WI38 (cell line): ENCODE results near the gene ACTN4.
A peak's percentile ranks its signal among the peaks of the same experiment; 100 is the strongest.

ENCODE experiments used
- H3K4me3 ChIP-seq: 2 replicates; pipeline ENCODE4 v1.5.1; 2011; ENCODE audit warnings: low read depth, mild to moderate bottlenecking, control low read depth, low read length
- TF ChIP-seq, protein P1 (sequence below): IDR thresholded peaks from 2 replicates; pipeline ENCODE4 v1.5.1; 2012; ENCODE audit warnings: low read depth, mild to moderate bottlenecking, control low read depth, low read length

ACTN4 gene

DNA sequence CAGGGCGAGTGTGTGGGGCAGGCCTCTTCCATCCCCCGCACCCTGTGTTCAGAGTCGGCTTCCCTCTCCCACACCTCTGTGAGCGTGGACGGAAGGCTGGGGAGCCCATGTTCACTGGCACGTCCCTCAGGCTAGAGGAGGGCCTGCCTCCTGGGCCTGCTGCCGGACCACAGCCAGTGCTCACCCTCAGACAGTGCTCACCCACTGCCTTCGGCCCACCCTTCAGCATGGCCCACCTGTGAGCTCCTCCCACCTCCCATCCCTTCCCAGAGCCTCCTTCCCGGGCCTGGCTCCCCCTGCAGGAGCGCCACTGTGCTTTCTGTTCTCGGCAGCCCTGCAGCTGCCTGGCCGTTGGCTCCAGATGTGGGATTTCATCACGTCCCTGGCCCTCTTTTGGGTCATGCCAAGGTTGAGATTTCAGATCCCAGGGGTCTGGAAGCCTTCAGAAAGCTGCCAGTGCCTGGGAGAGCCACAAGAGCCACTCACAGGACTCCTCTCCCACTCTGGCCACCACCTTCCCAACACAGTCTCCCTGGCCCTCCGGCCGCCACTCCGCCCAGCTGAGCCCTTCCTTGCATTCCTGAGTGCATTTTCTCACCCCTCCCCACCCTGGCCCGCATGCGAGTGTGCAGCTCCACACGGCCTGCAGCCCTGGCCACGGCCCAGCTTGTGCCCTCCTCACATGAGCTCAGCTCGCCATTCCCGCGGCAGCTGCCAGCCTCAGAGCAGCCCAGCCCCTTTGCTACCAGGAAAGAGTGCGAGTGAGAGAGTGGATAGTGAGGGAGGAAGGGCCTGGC, 71.5 kb downstream of the ACTN4 start:
- TF ChIP-seq, protein P1, sequence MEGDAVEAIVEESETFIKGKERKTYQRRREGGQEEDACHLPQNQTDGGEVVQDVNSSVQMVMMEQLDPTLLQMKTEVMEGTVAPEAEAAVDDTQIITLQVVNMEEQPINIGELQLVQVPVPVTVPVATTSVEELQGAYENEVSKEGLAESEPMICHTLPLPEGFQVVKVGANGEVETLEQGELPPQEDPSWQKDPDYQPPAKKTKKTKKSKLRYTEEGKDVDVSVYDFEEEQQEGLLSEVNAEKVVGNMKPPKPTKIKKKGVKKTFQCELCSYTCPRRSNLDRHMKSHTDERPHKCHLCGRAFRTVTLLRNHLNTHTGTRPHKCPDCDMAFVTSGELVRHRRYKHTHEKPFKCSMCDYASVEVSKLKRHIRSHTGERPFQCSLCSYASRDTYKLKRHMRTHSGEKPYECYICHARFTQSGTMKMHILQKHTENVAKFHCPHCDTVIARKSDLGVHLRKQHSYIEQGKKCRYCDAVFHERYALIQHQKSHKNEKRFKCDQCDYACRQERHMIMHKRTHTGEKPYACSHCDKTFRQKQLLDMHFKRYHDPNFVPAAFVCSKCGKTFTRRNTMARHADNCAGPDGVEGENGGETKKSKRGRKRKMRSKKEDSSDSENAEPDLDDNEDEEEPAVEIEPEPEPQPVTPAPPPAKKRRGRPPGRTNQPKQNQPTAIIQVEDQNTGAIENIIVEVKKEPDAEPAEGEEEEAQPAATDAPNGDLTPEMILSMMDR = 0 out of 2 replicates have a peak, but pooled peaks have one; percentile 6

DNA sequence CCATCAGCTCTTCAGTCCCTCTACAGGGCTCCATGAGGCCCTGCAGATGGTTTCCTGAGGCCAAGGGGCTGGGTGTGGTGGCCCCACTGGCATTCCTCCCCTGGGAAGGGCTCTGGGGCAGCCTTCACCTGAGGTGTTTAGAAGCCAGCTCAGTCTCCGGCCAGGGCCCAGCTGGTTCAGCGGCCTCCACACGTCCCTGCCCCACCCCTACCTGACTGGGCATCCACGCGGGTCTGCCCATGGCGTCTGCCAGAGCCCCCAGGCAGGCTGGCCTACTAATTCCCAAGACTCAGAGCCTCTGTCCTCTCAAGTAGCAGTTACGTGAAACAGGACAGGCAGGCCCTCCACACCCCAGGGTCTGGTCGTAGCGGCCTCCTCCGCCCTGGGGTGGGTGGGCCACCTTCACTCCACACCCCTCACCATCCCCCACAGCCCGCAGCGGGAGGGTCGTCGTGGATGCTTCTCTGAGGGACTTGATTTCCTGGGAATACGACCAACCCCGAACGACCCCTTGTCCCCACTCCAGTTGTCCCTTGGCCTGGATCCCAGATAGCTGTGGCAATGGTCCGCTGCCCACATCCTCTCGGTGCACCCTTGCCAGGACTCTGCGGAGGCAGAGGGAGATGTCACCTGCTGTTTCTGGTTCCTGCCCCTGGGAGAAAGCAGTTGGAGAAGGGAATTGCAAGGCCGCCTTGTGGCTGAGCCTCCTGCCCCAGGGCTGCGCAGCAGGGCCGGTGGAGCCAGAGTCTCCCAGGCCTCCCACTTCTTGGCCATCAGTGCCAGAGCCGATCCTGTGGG, 72.5 kb downstream of the ACTN4 start:
- TF ChIP-seq, protein P1 = no peak
- no peak overlapping the region for H3K4me3 ChIP-seq

More for the DNA sequence above, 71.5 kb downstream of the ACTN4 start:
- no peak overlapping the region for H3K4me3 ChIP-seq

DNA sequence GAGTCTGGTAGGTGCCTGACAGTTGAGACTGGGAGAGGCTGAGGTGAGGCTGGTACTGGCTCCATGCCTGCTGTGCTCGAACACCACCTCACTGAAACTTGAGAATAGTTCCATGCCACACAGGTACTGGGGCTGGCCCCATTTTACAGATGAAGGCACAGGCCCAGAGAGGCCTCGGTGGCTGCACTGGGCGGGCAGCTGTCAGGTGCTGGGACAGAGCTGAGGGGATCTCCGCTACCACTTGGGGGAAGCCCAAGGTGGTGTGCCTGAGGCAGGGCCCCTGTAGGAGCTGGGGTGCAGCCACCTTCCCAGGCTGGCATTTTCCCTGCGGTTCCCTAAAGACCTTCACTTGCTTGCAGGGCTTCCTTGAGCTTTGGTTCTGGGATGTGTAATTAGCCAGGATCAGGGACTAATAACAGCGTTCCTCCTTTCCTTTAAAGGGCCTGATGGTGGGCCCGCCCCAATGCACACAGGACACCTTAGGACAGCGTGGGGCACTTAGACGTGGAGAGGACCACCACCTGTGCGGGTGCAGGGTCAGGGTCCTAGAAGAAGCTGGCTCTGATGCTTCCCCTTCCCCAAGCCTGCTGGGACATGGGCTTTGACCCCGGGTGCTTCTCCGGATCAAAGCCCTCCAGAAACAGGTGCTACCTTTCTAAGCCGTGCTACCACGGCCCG, 73.2 kb downstream of the ACTN4 start:
- no peak overlapping the region for H3K4me3 ChIP-seq
- TF ChIP-seq, protein P1 = no peak

GRCh38 chr19:38721496-38721895, 74.0 kb downstream of the ACTN4 start:
- H3K4me3 ChIP-seq = no peak overlapping the region
- TF ChIP-seq, protein P1 = no peak

DNA sequence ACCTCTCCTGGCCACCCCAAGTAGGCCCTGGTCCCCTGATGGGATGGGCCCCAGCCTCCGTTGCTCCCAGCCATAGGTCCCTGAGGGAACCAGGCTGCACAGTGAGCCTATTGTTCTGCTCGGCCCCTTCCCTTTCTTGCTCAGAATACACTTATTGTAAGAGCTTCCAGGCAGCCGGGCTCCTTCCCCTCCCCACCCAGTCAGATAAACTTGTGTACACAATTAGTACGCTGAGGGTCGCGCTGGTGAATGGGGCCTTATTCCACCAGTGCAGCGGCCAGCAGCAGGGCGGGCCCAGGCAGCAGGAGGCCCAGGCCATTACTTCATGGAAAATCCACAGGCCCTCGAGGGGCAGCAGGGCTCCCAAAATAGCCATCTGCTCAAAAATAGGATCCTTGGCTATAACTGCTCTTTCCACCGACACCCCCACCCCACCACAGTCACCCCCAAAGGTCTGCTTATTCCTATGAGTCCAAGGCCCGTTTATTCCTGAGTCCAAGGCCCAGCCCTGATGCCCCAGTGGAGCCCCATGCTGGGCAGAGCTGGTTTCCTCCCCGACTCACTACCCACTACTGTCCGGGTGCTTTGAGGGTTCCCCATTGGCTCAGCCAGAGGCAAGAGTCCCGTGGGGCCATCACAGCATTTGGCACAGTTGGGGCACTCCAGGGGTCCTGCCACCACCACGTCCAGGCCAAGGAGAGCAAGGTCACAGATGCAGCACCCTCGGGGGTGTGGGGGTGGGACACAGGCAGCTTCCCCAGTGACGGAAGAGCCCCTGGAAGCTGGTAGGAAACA, 74.7 kb downstream of the ACTN4 start:
- TF ChIP-seq, protein P1 = no peak
- H3K4me3 ChIP-seq = no peak overlapping the region

DNA sequence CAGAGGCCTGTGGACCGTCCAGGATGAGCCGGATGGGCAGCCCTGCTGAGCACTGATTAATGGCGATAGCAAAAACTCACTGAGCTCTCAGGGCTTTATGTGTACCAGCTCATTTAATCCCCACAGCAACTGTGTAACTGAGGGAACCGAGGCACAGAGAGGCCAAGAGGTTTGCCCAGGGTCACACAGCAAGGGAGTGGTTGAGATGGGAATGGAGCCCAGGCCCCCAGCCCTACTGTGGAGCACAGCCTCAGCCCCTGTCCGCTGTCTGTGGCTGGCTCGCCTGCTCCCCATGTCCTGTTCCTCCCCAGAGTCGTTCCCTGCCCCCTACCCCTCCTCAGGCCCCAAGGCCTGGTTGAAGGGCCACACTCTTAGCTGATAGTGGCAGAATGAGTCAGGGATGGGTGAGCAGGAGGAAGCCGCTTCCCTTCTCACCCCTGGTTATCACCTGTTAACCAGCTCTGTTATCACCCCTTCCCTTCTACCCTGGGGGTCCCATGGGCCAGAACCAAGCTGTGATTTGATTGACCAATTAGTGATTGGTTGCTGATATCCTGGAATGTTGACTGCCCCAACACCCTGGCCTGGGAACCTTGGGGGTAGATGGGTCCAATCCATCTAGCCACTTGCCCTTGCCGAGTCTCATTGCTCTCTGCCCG, 75.6 kb downstream of the ACTN4 start:
- no peak overlapping the region for H3K4me3 ChIP-seq
- TF ChIP-seq, protein P1 = no peak
